C1 segment of cervical spinal cord (tissue), 14 donors: ENCODE data around the gene MAP2K2.

Experiments
- DNase-seq, 14 donors: peaks; one replicate each; lab custom pipeline; 2025; lab: John Stamatoyannopoulos, UW

The MAP2K2 gene

DNA sequence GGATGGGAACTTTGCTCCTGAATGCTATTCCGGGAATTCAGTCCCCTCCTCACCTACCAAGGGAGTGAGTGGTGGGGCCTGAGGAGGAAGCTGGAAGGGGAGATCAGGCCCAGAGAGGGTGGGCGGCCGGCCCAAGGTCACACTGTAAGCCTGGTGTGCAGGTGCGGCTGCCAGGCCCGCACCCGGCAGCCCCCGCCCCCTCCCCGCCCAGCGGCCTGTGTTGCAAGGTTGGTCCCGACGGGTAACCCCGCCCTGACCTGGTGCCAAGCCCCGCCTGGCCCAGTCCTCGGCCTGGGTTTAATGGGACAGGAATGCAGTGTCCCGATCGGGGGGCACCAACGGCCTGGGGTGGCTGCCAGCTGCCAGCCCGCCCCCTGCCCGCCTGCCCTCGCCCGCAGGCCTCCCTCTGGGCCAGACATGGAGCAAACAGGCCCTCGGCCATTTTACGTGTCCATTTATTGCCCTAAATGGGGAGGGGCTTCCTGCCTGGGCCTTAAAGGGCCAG, 62.7 kb downstream of the MAP2K2 start:
- DNase-seq = peak in 1 of 14 donors; percentile 24

DNA sequence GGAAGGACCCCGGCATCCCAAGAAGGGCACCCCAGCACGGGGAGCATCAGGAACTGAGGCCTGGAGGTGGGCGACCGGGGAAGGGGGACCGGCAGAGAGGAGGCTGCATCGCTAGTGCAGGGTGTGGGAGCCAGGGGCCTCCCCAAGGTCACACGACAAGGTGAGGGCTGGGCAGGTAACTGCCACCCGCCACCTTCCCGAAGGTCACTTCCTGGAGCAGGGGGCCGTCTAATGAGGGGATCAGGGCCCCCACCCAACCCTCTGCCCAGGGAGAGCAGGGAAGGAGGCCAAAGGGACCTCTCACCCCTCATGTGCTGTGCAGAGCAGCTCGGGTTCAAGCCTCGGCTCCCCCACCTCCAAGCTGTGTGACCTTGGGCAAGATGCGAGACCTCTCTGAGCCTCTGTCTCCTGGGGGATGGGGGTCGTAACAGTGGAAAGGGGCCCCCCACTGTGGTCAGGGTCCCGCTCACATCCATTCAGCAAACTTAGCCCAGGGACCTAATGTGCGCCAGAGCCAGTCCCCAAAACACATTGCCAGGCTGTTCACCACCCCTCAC, 63.2 kb downstream of the MAP2K2 start:
- DNase-seq = no peak

DNA sequence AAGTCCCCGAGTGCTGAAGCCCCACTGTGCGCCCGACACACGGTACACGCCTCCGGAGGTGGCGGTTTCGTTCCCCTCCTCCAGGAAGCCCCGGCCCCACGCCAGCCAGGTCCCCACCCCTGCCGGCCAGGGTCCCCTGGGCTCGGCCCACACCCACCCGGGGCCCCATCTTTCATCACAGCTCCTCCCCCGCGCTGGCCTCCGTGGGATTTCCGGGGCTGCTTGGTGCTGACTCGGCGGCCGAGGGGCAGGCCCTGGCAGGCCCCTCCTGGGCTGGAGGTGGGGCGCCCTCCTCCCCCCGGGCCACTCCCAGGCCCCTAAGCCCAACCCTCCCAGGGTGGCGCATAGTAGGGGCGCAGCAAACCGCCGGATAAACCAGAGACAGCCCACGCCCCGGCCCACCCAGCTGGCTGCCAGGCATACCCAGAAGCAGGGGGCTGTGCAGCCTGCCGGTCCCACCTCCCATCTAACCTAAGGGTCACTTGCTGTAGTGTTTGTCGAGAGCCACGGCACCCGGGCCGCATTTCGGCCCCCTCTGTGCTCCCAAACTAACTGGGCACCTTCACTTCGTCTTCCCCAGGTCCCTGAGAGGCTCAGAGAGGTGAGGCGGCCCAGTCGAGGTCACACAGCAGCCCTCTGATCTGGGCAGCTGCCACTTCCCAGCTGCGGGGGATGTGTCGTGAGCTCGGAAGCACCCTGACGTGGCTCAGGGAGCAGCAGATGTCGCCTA, 63.9 kb downstream of the MAP2K2 start:
- DNase-seq = no peak

- DNase-seq = no peak
Measured at GRCh38 chr19:4059453-4059871, 64.5 kb downstream of the MAP2K2 start.

GRCh38 chr19:4058693-4059452, 65.0 kb downstream of the MAP2K2 start:
- DNase-seq = peak in 13 of 14 donors; percentile 37 to 91 (median 71)

- peak in 4 of 14 donors; percentile 63 to 91 (median 70) for DNase-seq
Measured at GRCh38 chr19:4057931-4058692, 65.8 kb downstream of the MAP2K2 start.

DNA sequence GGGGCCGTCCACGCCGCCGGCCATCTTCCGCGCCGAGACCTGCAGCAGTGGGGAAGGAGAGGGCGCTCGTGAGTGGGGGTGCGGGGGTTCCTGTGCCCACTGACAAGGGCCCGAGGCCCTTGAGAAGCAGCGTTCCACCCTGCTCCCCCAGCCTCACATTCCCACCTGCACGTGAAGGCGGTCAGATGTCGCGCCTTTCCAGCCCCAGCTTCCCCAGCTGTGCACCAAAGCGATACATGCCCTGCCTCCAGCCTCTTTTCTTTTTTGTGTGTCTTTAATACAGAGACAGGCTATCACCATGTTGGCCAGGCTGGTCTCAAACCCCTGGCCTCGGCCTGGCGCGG, 68.7 kb downstream of the MAP2K2 start:
- no peak for DNase-seq

- no peak for DNase-seq
Measured at GRCh38 chr19:4054441-4055208, 69.3 kb downstream of the MAP2K2 start.

GRCh38 chr19:4053423-4054324, 70.2 kb downstream of the MAP2K2 start:
- DNase-seq = no peak

GRCh38 chr19:4052993-4053422, 70.9 kb downstream of the MAP2K2 start:
- no peak for DNase-seq

DNA sequence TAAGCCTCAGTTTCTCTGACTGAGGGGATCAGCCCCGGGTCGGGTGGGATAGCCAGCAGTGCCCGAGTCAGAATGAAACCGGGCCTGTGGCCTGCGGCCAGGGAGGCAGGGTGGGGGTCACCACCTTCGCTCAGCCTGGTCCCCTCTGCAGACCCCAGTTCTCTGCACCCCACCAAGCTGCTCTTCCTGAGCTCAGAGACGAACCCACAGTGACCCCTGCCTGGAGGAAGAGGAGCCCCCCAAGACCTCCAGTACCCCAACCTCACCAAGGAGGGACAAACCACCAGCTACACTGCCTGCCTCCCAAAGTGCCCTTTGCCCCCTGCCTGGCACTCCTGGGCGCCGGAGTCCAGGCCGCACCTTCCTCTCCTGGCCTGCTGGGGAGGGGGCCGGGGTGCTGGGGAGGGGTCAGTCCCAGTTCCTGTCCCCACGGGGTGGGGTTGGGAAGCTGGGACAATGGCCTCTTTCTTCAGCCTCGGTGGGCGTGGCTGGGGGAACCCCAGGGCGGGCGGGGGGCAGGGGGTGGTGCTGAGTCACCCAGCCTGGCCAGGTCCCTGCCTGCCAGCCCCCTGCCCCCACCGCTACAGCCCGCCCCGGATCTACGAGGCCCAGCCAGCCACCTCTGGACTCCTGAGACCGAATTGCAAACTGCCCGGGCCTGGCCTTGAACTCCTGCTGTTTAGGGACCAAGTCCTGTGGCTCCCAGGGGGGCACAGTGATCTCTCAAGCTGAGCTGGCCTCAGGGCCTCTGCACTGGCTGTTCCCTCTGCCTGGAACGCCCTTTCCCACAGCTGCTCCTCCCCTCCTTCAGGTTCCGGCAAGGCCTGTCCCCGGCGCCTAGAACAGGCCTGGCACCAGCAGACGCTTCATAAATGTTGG, 71.6 kb downstream of the MAP2K2 start:
- DNase-seq = peak in 5 of 14 donors; percentile 26 to 85 (median 34)

- peak in 2 of 14 donors; percentile 15 to 50 for DNase-seq
Measured at GRCh38 chr19:4051175-4052101, 72.5 kb downstream of the MAP2K2 start.

DNA sequence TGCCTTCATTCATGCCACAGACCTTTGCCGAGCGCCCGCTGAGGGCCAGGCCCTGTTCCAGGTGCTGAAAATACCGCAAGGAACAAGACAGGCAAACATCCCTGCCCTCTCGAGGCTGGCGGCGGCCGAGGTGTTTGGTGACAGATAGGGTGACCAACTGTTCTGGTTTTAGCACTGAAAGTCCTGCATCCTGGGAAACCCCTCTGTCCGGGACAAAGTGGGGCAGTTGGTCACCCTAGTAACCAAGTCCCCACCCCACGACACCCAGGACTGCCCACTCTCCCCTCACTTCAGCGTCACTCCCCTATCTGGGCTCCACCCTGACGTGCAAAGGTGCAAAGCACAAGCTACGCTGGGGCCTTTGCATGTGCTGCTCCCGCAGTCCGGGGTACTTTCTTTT, 74.5 kb downstream of the MAP2K2 start:
- DNase-seq = peak in 1 of 14 donors; percentile 86

DNA sequence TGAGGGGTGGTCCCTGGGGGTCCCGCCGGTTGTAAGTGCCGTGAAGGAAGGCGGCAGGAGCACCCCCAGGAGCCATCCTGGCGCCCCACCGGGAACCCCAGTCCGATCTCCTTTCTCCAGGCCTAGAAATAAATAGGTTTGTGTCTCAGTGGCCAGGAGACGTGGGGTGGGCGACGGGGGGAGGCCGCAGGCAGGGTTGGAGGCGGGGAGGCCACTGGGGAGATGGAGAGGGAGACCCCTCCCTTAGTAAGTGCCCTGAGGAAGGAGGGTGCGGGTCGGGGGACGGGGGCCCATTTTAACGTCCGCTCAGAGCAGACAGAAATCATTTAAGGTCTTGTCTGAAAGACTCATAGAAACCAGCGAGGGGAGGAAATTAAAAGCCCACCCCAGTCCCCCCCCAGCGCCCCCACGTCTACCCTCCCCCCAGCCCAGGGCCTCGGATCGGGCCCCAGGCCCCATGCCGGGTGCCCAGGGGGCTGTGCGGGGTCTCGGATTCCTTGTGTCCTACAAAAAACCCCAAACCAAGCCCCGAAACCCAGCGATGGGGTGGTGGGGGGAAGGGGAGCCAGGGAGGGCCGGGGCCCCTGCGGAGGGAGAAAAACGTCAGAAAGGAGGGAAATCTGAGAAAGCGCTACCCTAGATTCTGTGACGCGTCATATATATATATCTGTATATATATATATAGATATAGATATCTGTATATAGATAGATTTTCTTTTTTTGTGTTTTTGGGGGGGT, 76.8 kb downstream of the MAP2K2 start:
- DNase-seq = no peak

GRCh38 chr19:4046362-4046691, 77.6 kb downstream of the MAP2K2 start:
- no peak for DNase-seq

DNA sequence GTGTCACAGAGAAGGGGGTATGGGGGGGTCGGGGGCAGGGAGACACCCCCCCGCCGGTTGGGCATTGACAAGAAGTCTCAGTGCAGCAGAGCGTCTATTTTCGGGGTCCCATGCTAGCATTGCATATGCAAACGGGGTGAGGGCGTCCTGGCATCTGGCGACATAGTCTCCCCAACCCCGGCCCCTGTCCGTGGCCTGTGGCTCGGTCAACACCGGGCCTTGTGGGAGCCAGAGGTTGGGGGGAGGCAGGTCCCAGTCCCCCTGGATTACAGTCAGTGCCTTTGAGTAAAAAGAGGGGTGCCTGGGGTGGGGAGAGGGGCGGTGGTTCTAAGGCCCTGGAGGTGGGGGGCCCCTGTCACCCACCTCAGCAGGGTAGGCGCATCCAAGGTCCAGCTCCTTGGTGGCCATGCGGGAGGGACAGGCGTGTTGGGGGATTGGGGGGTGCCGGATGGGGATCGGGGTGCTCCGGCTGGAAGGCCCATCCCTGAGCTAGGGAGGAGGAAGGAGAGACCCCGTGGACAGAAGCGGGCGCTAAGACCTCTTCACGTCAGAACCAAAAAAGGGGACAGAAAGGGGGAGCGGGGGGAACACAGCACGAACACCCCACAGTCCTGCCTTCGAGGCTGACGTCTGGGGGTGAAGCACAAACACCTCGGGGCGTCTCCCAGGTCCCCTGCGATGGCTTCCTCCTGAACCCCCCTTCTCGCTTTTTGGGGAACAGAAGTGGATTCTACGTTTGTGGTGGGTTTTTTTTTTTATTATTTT, 78.1 kb downstream of the MAP2K2 start:
- no peak for DNase-seq
